Measurements from ENCODE around the gene MRPL58.

GRCh38 chr17:75063626-75064025 lies 51.2 kb downstream of the MRPL58 start:
- TF ChIP-seq POLR2AphosphoS5 (IDR thresholded peaks at IDR 0.05; ENCODE audit: low read depth, low read length): no peak
- TF ChIP-seq POLR2A (IDR thresholded peaks at IDR 0.05; ENCODE audit: low read depth, low read length): no peak
- TF ChIP-seq TAF1 (IDR thresholded peaks at IDR 0.05; ENCODE audit: low read depth, low read length): no peak
- no peak for TF ChIP-seq SPI1 (IDR thresholded peaks at IDR 0.05; ENCODE audit: low read depth, low read length)
- no peak for TF ChIP-seq PAX5 (IDR thresholded peaks at IDR 0.05; ENCODE audit: insufficient read depth, low read length, severe bottlenecking)
- TF ChIP-seq POU2F2 (IDR thresholded peaks at IDR 0.05; ENCODE audit: low read depth, low read length): no peak
